Hepatocyte (in vitro differentiated cells): ENCODE measurements around the gene TEAD3.

Source experiments
- EZH2 ChIP-seq: fragments of 200-600 bp; sonication (generic); IDR thresholded peaks from 2 replicates; pipeline ENCODE4 v1.6.1; 2016; ENCODE audit warnings: antibody characterized with exemption, mild to moderate bottlenecking, borderline replicate concordance
- EZH2phosphoT487 ChIP-seq: fragments of 200-600 bp; sonication (generic); IDR thresholded peaks from one replicate; pipeline ENCODE4 v1.6.1; 2018; ENCODE audit warnings: antibody characterized with exemption, mild to moderate bottlenecking, low read depth, moderate library complexity; ENCODE audit not compliant: unreplicated experiment, severe bottlenecking
- TF ChIP-seq, protein P1 (sequence below): fragments of 200-600 bp; sonication (generic); IDR thresholded peaks from 2 replicates; pipeline ENCODE4 v1.5.1; 2016; ENCODE audit warnings: antibody characterized with exemption, mild to moderate bottlenecking; ENCODE audit not compliant: poor library complexity

DNA sequence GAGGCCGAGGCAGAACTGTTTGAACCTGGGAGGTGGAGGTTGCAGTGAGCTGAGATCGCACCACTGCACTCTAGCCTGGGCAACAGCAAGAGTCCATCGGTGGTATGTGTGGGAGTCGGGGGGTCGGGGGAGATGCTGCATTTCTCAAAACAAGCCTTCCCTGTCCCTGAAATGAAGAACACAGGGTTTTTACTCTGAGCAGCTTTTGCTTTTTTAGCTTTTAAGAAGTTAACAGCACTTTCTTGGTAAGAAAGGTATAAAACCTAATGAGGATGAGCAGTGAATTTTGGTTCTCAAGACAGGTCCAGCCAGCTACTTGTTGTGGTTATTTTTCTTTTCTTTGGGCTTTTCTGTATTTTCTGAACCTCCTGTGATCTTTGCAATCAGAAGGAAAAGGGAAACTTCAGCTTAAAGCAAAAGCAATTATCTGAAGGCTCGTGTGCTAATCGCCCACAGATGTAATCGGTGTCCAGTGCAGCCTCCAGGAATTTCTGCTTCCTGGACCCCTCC is 25.0 kb downstream of the TEAD3 start:
- TF ChIP-seq, protein P1, sequence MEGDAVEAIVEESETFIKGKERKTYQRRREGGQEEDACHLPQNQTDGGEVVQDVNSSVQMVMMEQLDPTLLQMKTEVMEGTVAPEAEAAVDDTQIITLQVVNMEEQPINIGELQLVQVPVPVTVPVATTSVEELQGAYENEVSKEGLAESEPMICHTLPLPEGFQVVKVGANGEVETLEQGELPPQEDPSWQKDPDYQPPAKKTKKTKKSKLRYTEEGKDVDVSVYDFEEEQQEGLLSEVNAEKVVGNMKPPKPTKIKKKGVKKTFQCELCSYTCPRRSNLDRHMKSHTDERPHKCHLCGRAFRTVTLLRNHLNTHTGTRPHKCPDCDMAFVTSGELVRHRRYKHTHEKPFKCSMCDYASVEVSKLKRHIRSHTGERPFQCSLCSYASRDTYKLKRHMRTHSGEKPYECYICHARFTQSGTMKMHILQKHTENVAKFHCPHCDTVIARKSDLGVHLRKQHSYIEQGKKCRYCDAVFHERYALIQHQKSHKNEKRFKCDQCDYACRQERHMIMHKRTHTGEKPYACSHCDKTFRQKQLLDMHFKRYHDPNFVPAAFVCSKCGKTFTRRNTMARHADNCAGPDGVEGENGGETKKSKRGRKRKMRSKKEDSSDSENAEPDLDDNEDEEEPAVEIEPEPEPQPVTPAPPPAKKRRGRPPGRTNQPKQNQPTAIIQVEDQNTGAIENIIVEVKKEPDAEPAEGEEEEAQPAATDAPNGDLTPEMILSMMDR, result no peak
- TF ChIP-seq EZH2, result no peak
- no peak for TF ChIP-seq EZH2phosphoT487
